Measurements from ENCODE around the gene SHCBP1L. TPM values are rescaled to one million over a fixed set of nuclear protein-coding genes. Genes with fewer than 3 reads are reported as not detected.

Gene SHCBP1L
- total RNA-seq, 2 donors from 2014 or later, result not detected

GRCh38 chr1:182857212-182857611, 95.8 kb downstream of the SHCBP1L start:
- Histone ChIP-seq H3K27me3 (no peaks in the 10 kb centered on the region), H3K4me3 (no peak overlapping the region), H3K36me3 (peaks cover 27% of the 10 kb centered on the region), H3K9ac (ENCODE audit: low read depth in 2 of 2, low read length in 2 of 2) (no peak overlapping the region), H3K27ac (no peak overlapping the region), H3K4me1 (no peaks in the 10 kb centered on the region), H3K9me3 (no peaks in the 10 kb centered on the region)
- no peak for DNase-seq
- intact Hi-C loops (cut with DNase I), result no loop called here
- no peak for TF ChIP-seq CTCF (IDR thresholded peaks at IDR 0.05)

DNA sequence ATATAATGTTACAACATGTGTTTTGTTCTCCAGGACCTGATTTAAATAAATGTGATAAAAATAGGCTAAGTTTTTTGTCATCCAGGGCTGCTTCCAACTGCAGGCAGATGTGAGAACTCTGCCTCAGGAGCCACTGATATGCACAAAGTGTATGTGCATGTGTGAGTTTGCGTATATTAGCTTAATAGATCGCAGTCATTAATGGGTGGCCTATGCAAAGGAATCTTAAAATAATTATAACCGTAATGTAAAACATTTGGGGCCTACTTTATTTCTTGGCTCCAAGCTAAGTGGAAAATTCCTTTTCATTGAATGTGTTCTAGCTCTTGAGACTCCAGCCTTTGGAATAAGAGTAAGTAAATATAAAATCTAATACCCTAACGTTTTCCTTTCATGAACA, 97.1 kb downstream of the SHCBP1L start:
- H3K9me3 ChIP-seq, result no peaks in the 10 kb centered on the region
- peaks cover 20% of the 10 kb centered on the region for H3K36me3 ChIP-seq
- H3K27ac ChIP-seq, result no peak overlapping the region
- DNase-seq, result no peak
- no peaks in the 10 kb centered on the region for H3K4me1 ChIP-seq
- H3K9ac ChIP-seq (ENCODE audit: low read depth in 2 of 2, low read length in 2 of 2), result no peak overlapping the region
- no peak overlapping the region for H3K4me3 ChIP-seq
- H3K27me3 ChIP-seq, result no peaks in the 10 kb centered on the region
- intact Hi-C loops (cut with DNase I), result no loop called here
- TF ChIP-seq CTCF (IDR thresholded peaks at IDR 0.05), result no peak

GRCh38 chr1:182851825-182852224, 101.1 kb downstream of the SHCBP1L start:
- Histone ChIP-seq H3K9me3 (no peaks in the 10 kb centered on the region), H3K4me3 (no peak overlapping the region), H3K27ac (no peak overlapping the region), H3K27me3 (no peaks in the 10 kb centered on the region), H3K4me1 (no peaks in the 10 kb centered on the region), H3K9ac (ENCODE audit: low read depth in 2 of 2, low read length in 2 of 2) (no peak overlapping the region), H3K36me3 (peaks cover 23% of the 10 kb centered on the region)
- intact Hi-C loops (cut with DNase I), result no loop called here
- no peak for DNase-seq
- TF ChIP-seq CTCF (IDR thresholded peaks at IDR 0.05), result no peak

DNA sequence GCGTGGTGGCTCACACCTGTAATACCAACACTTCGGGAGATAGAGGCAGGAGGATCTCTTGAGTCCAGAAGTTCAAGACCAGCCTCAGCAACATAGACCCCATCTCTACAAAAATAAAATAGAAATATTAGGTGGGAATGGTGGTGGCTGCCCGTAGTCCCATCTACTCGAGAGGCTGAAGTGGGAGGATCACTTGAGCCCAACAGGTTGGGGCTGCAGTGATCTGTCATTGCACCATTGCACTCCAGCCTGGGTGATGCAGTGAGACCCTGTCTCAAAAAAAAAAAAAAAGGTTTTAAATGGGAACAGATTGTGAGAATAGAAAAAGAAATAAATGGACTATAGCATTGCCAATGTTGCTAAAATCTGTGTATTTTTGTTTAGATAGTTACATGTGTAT, 102.6 kb downstream of the SHCBP1L start:
- Histone ChIP-seq H3K4me1 (no peaks in the 10 kb centered on the region), H3K4me3 (no peak overlapping the region), H3K9ac (ENCODE audit: low read depth in 2 of 2, low read length in 2 of 2) (no peak overlapping the region), H3K36me3 (peaks cover 31% of the 10 kb centered on the region), H3K27ac (no peak overlapping the region), H3K27me3 (no peaks in the 10 kb centered on the region), H3K9me3 (no peaks in the 10 kb centered on the region)
- no peak for TF ChIP-seq CTCF (IDR thresholded peaks at IDR 0.05)
- intact Hi-C loops (cut with DNase I), result no loop called here
- DNase-seq, result no peak

Other genes starting within 250 kb of the SHCBP1L start
- gene NPL, start 163.4 kb downstream of the SHCBP1L start, total RNA-seq, result 1 to 10 TPM; 6.4 to 8.5 TPM
- gene DHX9, start 113.8 kb downstream of the SHCBP1L start, total RNA-seq, result 100 to 1,000 TPM in 1 of 2 donors, 10 to 100 TPM in 1; 99.2 to 164 TPM
- 10 to 100 TPM; 28.0 to 54.6 TPM for gene LAMC1, start 70.3 kb upstream of the SHCBP1L start, total RNA-seq
- 10 to 100 TPM; 25.3 to 27.7 TPM for gene LAMC2, start 233.1 kb upstream of the SHCBP1L start, total RNA-seq